ENCODE results near the gene POLH. TPM values are rescaled to one million over a fixed set of nuclear protein-coding genes. Genes with fewer than 3 reads are reported as not detected.

POLH gene
- total RNA-seq, 1 experiment from 2014 or later: 28.4 TPM

DNA sequence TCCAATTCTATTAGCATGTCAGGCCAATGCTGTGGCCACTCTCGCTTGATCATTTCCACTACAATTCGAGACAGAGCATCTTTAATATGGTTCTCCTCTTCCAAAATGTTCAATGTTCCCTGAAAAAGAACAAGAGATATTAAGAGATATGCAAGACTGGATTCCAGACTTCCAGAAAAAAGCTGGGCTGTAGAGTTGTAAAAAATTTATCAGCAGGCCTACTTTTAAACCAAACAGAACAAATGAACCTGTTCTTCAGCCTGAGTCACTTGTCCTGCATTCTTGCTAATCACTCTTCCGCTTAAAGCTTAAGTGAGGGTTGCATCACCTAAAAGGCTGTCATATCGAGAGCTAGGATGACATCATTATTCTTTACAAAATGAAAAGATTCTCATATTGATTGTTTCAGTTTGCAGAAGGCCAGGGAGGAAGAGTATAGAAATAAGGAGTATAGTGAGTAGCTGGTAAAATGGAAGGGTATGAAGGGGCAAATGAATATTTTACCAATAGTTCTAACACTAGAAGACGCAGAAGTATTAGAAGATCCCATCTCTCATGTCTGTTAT is 5.0 kb upstream of the POLH start:
- TF ChIP-seq POLR2AphosphoS5 (IDR thresholded peaks at IDR 0.05; ENCODE audit: low read depth, low read length) (no peak), SIN3A (IDR thresholded peaks at IDR 0.05; ENCODE audit: borderline replicate concordance, insufficient read depth, low read depth, low read length) (no peak), TCF7L2 (IDR thresholded peaks at IDR 0.05; ENCODE audit: low read depth, low read length) (no peak)
- TF ChIP-seq, protein P1, sequence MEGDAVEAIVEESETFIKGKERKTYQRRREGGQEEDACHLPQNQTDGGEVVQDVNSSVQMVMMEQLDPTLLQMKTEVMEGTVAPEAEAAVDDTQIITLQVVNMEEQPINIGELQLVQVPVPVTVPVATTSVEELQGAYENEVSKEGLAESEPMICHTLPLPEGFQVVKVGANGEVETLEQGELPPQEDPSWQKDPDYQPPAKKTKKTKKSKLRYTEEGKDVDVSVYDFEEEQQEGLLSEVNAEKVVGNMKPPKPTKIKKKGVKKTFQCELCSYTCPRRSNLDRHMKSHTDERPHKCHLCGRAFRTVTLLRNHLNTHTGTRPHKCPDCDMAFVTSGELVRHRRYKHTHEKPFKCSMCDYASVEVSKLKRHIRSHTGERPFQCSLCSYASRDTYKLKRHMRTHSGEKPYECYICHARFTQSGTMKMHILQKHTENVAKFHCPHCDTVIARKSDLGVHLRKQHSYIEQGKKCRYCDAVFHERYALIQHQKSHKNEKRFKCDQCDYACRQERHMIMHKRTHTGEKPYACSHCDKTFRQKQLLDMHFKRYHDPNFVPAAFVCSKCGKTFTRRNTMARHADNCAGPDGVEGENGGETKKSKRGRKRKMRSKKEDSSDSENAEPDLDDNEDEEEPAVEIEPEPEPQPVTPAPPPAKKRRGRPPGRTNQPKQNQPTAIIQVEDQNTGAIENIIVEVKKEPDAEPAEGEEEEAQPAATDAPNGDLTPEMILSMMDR (IDR thresholded peaks at IDR 0.05): no peak
- TF ChIP-seq, protein P2, sequence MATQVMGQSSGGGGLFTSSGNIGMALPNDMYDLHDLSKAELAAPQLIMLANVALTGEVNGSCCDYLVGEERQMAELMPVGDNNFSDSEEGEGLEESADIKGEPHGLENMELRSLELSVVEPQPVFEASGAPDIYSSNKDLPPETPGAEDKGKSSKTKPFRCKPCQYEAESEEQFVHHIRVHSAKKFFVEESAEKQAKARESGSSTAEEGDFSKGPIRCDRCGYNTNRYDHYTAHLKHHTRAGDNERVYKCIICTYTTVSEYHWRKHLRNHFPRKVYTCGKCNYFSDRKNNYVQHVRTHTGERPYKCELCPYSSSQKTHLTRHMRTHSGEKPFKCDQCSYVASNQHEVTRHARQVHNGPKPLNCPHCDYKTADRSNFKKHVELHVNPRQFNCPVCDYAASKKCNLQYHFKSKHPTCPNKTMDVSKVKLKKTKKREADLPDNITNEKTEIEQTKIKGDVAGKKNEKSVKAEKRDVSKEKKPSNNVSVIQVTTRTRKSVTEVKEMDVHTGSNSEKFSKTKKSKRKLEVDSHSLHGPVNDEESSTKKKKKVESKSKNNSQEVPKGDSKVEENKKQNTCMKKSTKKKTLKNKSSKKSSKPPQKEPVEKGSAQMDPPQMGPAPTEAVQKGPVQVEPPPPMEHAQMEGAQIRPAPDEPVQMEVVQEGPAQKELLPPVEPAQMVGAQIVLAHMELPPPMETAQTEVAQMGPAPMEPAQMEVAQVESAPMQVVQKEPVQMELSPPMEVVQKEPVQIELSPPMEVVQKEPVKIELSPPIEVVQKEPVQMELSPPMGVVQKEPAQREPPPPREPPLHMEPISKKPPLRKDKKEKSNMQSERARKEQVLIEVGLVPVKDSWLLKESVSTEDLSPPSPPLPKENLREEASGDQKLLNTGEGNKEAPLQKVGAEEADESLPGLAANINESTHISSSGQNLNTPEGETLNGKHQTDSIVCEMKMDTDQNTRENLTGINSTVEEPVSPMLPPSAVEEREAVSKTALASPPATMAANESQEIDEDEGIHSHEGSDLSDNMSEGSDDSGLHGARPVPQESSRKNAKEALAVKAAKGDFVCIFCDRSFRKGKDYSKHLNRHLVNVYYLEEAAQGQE (IDR thresholded peaks at IDR 0.05; ENCODE audit: insufficient read depth in 1 of 2, low read depth in 2 of 2, low read length in 1 of 2): no peak

DNA sequence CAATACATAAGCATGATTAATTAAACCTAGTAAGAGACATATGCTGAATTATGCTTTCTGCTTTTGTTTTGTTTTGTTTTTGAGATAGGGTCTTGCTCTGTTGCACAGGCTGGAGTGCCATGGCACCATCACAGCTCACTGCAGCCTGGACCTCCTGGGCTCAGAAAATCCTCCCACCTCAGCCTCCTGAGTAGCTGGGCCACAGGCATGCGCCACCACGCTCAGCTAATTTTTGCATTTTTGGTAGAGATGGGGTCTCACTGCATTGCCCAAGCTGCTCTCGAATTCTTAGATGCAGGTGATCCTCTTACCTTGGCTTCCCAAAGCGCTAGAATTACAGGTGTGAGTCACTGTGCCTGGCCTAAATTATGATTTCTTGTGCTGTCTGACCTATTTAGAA is 4.0 kb upstream of the POLH start:
- no peak overlapping the region for H3K27ac ChIP-seq (ENCODE audit: low read length)
- peaks cover 34% of the 10 kb centered on the region for H3K36me3 ChIP-seq (ENCODE audit: control insufficient read depth, insufficient read depth, low read length)
- no peaks in the 10 kb centered on the region for H3K27me3 ChIP-seq (ENCODE audit: control insufficient read depth, insufficient read depth, low read length)
- BruUV-seq (replicated peaks): no TSS peak
- no peak for ATAC-seq
- DNase-seq (ENCODE audit: low read depth, low spot score): no peak
- intact Hi-C loops (cut with micrococcal nuclease; ENCODE audit: unreplicated experiment): no loop called here
- H3K4me3 ChIP-seq (ENCODE audit: low read depth in 2 of 2, low read length in 2 of 2): no peak overlapping the region
- ChIA-PET POLR2A (no interaction called here), CTCF (no interaction called here)
- no peaks in the 10 kb centered on the region; the same call in 1 of the 2 replicates for H3K4me1 ChIP-seq (ENCODE audit: control insufficient read depth, insufficient read depth, low read length)
- TF ChIP-seq TCF7L2 (IDR thresholded peaks at IDR 0.05; ENCODE audit: low read depth, low read length): no peak
- TF ChIP-seq SIN3A (IDR thresholded peaks at IDR 0.05; ENCODE audit: borderline replicate concordance, insufficient read depth, low read depth, low read length): no peak
- TF ChIP-seq, protein P2 (IDR thresholded peaks at IDR 0.05; ENCODE audit: insufficient read depth in 1 of 2, low read depth in 2 of 2, low read length in 1 of 2): no peak
- no peak for TF ChIP-seq POLR2AphosphoS5 (IDR thresholded peaks at IDR 0.05; ENCODE audit: low read depth, low read length)
- TF ChIP-seq, protein P1 (IDR thresholded peaks at IDR 0.05): no peak
- H3K9me3 ChIP-seq (ENCODE audit: control insufficient read depth, insufficient read depth, low read depth, low read length): no peaks in the 10 kb centered on the region
- in situ Hi-C loops (cut with HindIII; ENCODE audit: low pct_unique_long_range_greater_than_20kb, low sequenced_read_pairs): no loop called here

More for the DNA sequence above, 5.0 kb upstream of the POLH start:
- DNase-seq (ENCODE audit: low read depth, low spot score) (no peak), ATAC-seq (no peak)
- H3K9me3 ChIP-seq (ENCODE audit: control insufficient read depth, insufficient read depth, low read depth, low read length): no peaks in the 10 kb centered on the region
- in situ Hi-C loops (cut with HindIII; ENCODE audit: low pct_unique_long_range_greater_than_20kb, low sequenced_read_pairs) (no loop called here), intact Hi-C loops (cut with micrococcal nuclease; ENCODE audit: unreplicated experiment) (no loop called here)
- H3K27me3 ChIP-seq (ENCODE audit: control insufficient read depth, insufficient read depth, low read length): no peaks in the 10 kb centered on the region
- H3K4me3 ChIP-seq (ENCODE audit: low read depth in 2 of 2, low read length in 2 of 2): no peak overlapping the region
- no peak overlapping the region for H3K27ac ChIP-seq (ENCODE audit: low read length)
- peaks cover 38% of the 10 kb centered on the region for H3K36me3 ChIP-seq (ENCODE audit: control insufficient read depth, insufficient read depth, low read length)
- no TSS peak for BruUV-seq (replicated peaks)
- ChIA-PET CTCF (no interaction called here), POLR2A (no interaction called here)
- no peaks in the 10 kb centered on the region; the same call in 1 of the 2 replicates for H3K4me1 ChIP-seq (ENCODE audit: control insufficient read depth, insufficient read depth, low read length)
